GM23248 (cell line): ENCODE data around the gene TYW1.

Source experiments
- EZH2 ChIP-seq: fragments of 200-600 bp; sonication (generic); IDR thresholded peaks from 2 replicates; pipeline ENCODE4 v1.6.1; 2018; ENCODE audit warnings: antibody characterized with exemption, mild to moderate bottlenecking; ENCODE audit not compliant: insufficient read depth, poor library complexity, severe bottlenecking
- EZH2phosphoT487 ChIP-seq: fragments of 200-600 bp; sonication (generic); IDR thresholded peaks from 2 replicates; pipeline ENCODE4 v1.6.1; 2018; ENCODE audit warnings: antibody characterized with exemption, moderate library complexity, mild to moderate bottlenecking, low read depth; ENCODE audit not compliant: insufficient read depth

DNA sequence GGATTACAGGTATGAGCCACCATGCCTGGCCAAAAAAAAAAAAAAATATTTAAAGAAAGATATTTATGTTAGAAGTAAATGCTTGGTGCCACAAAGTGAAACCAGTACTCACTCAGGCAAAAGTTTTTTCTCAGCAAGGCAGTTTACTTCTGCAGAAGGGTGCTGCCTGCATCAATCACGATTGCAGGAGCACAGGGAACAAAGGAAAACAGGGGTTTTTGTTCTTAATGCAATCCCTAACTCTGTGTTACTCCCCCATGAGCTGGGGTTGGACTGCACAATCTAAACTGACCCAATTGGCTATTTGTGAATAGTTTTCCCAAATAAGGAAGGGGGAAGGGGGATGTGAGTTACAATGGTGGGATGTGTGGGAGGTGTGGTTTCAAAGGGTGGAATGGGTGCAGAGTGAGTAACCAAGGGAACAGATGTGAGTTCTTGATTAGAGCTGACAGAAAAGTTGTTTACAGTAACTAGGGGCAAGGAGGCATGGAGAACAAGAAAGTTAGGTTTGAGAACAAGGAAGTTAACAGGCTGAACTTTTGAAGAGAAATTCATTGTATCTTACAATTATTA lies 255.4 kb downstream of the TYW1 start:
- no peak for TF ChIP-seq EZH2
- no peak for TF ChIP-seq EZH2phosphoT487
